GM18517 (cell line): ENCODE results near the gene TP53I13.

Source experiments
- ATAC-seq: cut with Tn5 transposase; IDR thresholded peaks from one replicate; pipeline ENCODE4 v1.9.1; 2021; ENCODE audit warnings: mild to moderate bottlenecking, moderate library complexity; ENCODE audit not compliant: unreplicated experiment

TP53I13 gene

GRCh38 chr17:29566473-29567303 lies 1.8 kb upstream of the TP53I13 start, which contains the start of gene ABHD15:
Gene ABHD15, minus strand, starts transcription at chr17:29567037. Its CDS starts 71 bp downstream, at chr17:29566966.
- peak; percentile 23 for ATAC-seq

- ATAC-seq, result peak; percentile 6
These were observed 1.3 kb upstream of the TP53I13 start for GRCh38 chr17:29567304-29567553.

- peak; percentile 40 for ATAC-seq
These were observed 759 bp upstream of the TP53I13 start for GRCh38 chr17:29567554-29568330.

- no peak for ATAC-seq
These were observed 897 bp downstream of the TP53I13 start for GRCh38 chr17:29569245-29569950.

- ATAC-seq, result no peak
These were observed 2.0 kb downstream of the TP53I13 start for GRCh38 chr17:29570521-29570920.

- ATAC-seq, result no peak
These were observed 3.0 kb downstream of the TP53I13 start for GRCh38 chr17:29571486-29571882.

GRCh38 chr17:29571883-29572681 lies 3.6 kb downstream of the TP53I13 start:
- no peak for ATAC-seq

GRCh38 chr17:29572691-29573557 lies 4.4 kb downstream of the TP53I13 start:
- no peak for ATAC-seq

- no peak for ATAC-seq
These were observed 5.0 kb downstream of the TP53I13 start for GRCh38 chr17:29573558-29573869.

GRCh38 chr17:29573871-29574731 lies 5.6 kb downstream of the TP53I13 start:
- no peak for ATAC-seq

- no peak for ATAC-seq
These were observed 6.4 kb downstream of the TP53I13 start for GRCh38 chr17:29574732-29575510.

- no peak for ATAC-seq
These were observed 7.2 kb downstream of the TP53I13 start for GRCh38 chr17:29575511-29576213.

- no peak for ATAC-seq
These were observed 7.9 kb downstream of the TP53I13 start for GRCh38 chr17:29576214-29577000.

- no peak for ATAC-seq
These were observed 8.5 kb downstream of the TP53I13 start for GRCh38 chr17:29577001-29577370.

GRCh38 chr17:29577385-29578211 lies 9.1 kb downstream of the TP53I13 start:
- no peak for ATAC-seq
